Measurements from ENCODE around the gene PARD6G.

The PARD6G gene

DNA sequence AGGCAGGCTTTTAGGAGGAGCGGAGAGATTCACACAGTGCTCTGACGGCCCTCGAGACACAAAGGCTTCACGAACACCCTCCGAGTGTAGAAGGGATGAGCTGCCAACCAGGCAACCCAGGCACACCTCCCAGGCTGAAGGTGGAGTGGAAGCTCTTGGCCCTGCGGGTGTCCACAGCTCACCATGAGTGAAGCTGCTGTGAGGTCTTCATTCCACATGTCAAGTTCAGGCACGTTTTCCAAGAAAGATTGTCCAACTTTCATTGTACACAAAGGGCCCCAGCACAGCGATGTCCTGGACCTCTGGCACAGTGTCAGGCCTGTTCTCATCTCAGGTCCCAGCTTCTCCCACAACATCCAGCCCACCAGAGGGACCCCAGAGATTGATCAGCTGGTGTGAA, 13.4 kb downstream of the PARD6G start:
- H3K79me2 ChIP-seq (ENCODE audit: insufficient read depth, low read length) = no peaks in the 10 kb centered on the region
- no peaks in the 10 kb centered on the region for H4K20me1 ChIP-seq (ENCODE audit: insufficient read depth, low read length)
- H3K4me3 ChIP-seq (ENCODE audit: low read depth, low read length, poor library complexity, severe bottlenecking) = no peak overlapping the region
- TF ChIP-seq, protein P1, sequence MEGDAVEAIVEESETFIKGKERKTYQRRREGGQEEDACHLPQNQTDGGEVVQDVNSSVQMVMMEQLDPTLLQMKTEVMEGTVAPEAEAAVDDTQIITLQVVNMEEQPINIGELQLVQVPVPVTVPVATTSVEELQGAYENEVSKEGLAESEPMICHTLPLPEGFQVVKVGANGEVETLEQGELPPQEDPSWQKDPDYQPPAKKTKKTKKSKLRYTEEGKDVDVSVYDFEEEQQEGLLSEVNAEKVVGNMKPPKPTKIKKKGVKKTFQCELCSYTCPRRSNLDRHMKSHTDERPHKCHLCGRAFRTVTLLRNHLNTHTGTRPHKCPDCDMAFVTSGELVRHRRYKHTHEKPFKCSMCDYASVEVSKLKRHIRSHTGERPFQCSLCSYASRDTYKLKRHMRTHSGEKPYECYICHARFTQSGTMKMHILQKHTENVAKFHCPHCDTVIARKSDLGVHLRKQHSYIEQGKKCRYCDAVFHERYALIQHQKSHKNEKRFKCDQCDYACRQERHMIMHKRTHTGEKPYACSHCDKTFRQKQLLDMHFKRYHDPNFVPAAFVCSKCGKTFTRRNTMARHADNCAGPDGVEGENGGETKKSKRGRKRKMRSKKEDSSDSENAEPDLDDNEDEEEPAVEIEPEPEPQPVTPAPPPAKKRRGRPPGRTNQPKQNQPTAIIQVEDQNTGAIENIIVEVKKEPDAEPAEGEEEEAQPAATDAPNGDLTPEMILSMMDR (IDR thresholded peaks at IDR 0.05; ENCODE audit: low read length) = no peak
- TF ChIP-seq EZH2 (IDR thresholded peaks at IDR 0.05; ENCODE audit: borderline replicate concordance, low read length) = no peak
- H3K9me3 ChIP-seq (ENCODE audit: low read length) = no peaks in the 10 kb centered on the region
- H3K36me3 ChIP-seq (ENCODE audit: insufficient read depth, low read length) = no peaks in the 10 kb centered on the region
- no peaks in the 10 kb centered on the region for H3F3A ChIP-seq (ENCODE audit: insufficient read depth, low read length)
- no peak overlapping the region for H3K27ac ChIP-seq (ENCODE audit: low read depth, low read length, poor library complexity, severe bottlenecking)
- H3K4me1 ChIP-seq (ENCODE audit: insufficient read depth, low read length, severe bottlenecking) = no peaks in the 10 kb centered on the region
- no peaks in the 10 kb centered on the region for H3K27me3 ChIP-seq (ENCODE audit: insufficient read depth, low read length)
- H3K9me2 ChIP-seq (ENCODE audit: low read depth, low read length) = no peaks in the 10 kb centered on the region
- H2AFZ ChIP-seq (ENCODE audit: low read length) = no peak overlapping the region
- H3K4me2 ChIP-seq (ENCODE audit: low read length) = no peak overlapping the region
- no peak overlapping the region for H3K9ac ChIP-seq (ENCODE audit: low read length)

GRCh38 chr18:80233201-80233835, 14.0 kb downstream of the PARD6G start:
- Histone ChIP-seq H4K20me1 (ENCODE audit: insufficient read depth, low read length) (no peaks in the 10 kb centered on the region), H3K79me2 (ENCODE audit: insufficient read depth, low read length) (no peaks in the 10 kb centered on the region), H3K4me2 (ENCODE audit: low read length) (no peak overlapping the region), H3K4me3 (ENCODE audit: low read depth, low read length, poor library complexity, severe bottlenecking) (no peak overlapping the region), H3K9ac (ENCODE audit: low read length) (no peak overlapping the region), H3K27me3 (ENCODE audit: insufficient read depth, low read length) (no peaks in the 10 kb centered on the region), H3K9me3 (ENCODE audit: low read length) (no peaks in the 10 kb centered on the region), H3F3A (ENCODE audit: insufficient read depth, low read length) (no peaks in the 10 kb centered on the region), H3K27ac (ENCODE audit: low read depth, low read length, poor library complexity, severe bottlenecking) (no peak overlapping the region), H2AFZ (ENCODE audit: low read length) (no peak overlapping the region), H3K9me2 (ENCODE audit: low read depth, low read length) (no peaks in the 10 kb centered on the region), H3K36me3 (ENCODE audit: insufficient read depth, low read length) (no peaks in the 10 kb centered on the region), H3K4me1 (ENCODE audit: insufficient read depth, low read length, severe bottlenecking) (no peaks in the 10 kb centered on the region)
- TF ChIP-seq EZH2 (IDR thresholded peaks at IDR 0.05; ENCODE audit: borderline replicate concordance, low read length) = no peak
- TF ChIP-seq, protein P1 (IDR thresholded peaks at IDR 0.05; ENCODE audit: low read length) = no peak

GRCh38 chr18:80232710-80233109, 14.6 kb downstream of the PARD6G start:
- Histone ChIP-seq H3K27me3 (ENCODE audit: insufficient read depth, low read length) (no peaks in the 10 kb centered on the region), H3K36me3 (ENCODE audit: insufficient read depth, low read length) (no peaks in the 10 kb centered on the region), H3K9ac (ENCODE audit: low read length) (no peak overlapping the region), H3K9me2 (ENCODE audit: low read depth, low read length) (no peaks in the 10 kb centered on the region), H3K79me2 (ENCODE audit: insufficient read depth, low read length) (no peaks in the 10 kb centered on the region), H3K4me3 (ENCODE audit: low read depth, low read length, poor library complexity, severe bottlenecking) (no peak overlapping the region), H3F3A (ENCODE audit: insufficient read depth, low read length) (no peaks in the 10 kb centered on the region), H3K9me3 (ENCODE audit: low read length) (no peaks in the 10 kb centered on the region), H3K27ac (ENCODE audit: low read depth, low read length, poor library complexity, severe bottlenecking) (no peak overlapping the region), H3K4me1 (ENCODE audit: insufficient read depth, low read length, severe bottlenecking) (no peaks in the 10 kb centered on the region), H4K20me1 (ENCODE audit: insufficient read depth, low read length) (no peaks in the 10 kb centered on the region), H2AFZ (ENCODE audit: low read length) (no peak overlapping the region), H3K4me2 (ENCODE audit: low read length) (no peak overlapping the region)
- TF ChIP-seq, protein P1 (IDR thresholded peaks at IDR 0.05; ENCODE audit: low read length) = no peak
- no peak for TF ChIP-seq EZH2 (IDR thresholded peaks at IDR 0.05; ENCODE audit: borderline replicate concordance, low read length)

All from OCI-LY1 (cell line).